ENCODE results near the gene CNTRL. TPM values are rescaled to one million over a fixed set of nuclear protein-coding genes. Genes with fewer than 3 reads are reported as not detected.

Gene CNTRL
- total RNA-seq, 1 experiment from 2014 or later = 11.6 TPM

DNA sequence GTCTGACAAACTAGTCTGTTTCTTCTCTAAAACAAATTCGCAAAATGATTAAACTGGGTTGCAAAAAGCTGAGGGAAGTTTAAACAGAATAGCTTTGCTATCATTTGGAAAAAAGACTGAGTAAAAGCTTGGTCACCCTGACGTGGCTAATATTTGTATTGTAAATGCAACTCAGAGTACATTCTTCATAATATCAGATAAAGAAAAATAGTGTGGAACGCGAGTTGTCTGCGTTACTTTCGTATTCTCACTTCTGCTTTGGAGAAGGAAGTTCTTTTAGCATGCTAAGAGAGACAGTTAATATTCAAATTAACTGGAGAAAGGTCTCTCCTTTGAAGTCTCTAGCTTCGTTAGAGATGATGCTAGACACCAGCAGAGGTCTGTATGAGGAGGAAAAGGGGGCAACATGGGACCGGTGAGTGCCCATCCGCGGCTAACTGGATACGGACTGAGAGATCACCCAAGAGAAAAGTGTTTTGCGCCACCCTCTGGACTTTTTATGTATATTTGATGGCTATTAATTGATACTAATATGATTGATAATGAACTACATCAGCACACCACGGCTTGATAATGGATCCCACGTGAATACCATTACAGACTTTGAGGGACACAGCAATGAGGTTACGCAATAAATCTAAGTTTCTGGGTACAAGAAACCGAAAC is 2.9 kb upstream of the CNTRL start:
- WGBS (ENCODE audit: extremely low coverage, insufficient read length, low lambda C conversion rate) = no CpG with 5 or more reads among the region's 16 CpGs
- peaks cover 26% of the 10 kb centered on the region for H3K27me3 ChIP-seq (ENCODE audit: insufficient read depth, low read length)
- H3K36me3 Mint-ChIP-seq (ENCODE audit: insufficient read depth in 1 of 3, low read depth in 3 of 3) = peaks cover 0 to 2% (median 0%) of the 10 kb centered on the region in 3 experiments; a peak in 1 of 7 replicates

More for the DNA sequence above, 2.9 kb upstream of the CNTRL start:
- Histone ChIP-seq H2BK15ac (ENCODE audit: low read depth, low read length) (no peak overlapping the region), H3K4me2 (ENCODE audit: insufficient read depth, insufficient read length, low read length) (no peak overlapping the region), H3K9ac (ENCODE audit: extremely low read depth, insufficient read length, low read length) (no peak overlapping the region), H3K14ac (ENCODE audit: insufficient read depth, low read length) (no peak overlapping the region), H3K27ac (ENCODE audit: insufficient read length, low read depth, low read length) (no peak overlapping the region), H3K23ac (ENCODE audit: insufficient read length, low read depth, low read length) (no peak overlapping the region), H3K79me1 (ENCODE audit: insufficient read depth, low read depth, low read length, poor library complexity, severe bottlenecking) (no peaks in the 10 kb centered on the region), H3K23me2 (ENCODE audit: insufficient read length, low read depth, low read length, poor library complexity, severe bottlenecking) (peaks cover 10% of the 10 kb centered on the region), H2BK120ac (ENCODE audit: low read depth, low read length, poor library complexity, severe bottlenecking) (no peak overlapping the region), H3K9me3 (ENCODE audit: control insufficient read depth, low read depth, low read length) (no peaks in the 10 kb centered on the region), H3K79me2 (ENCODE audit: insufficient read depth, low read length) (no peaks in the 10 kb centered on the region), H2AFZ (ENCODE audit: low read length) (no peak overlapping the region), H4K91ac (ENCODE audit: insufficient read length, low read depth, low read length) (no peak overlapping the region), H2AK5ac (ENCODE audit: insufficient read length, low read length) (no peak overlapping the region), H3T11ph (ENCODE audit: low read length) (no peak overlapping the region), H2BK20ac (ENCODE audit: low read depth, low read length, poor library complexity, severe bottlenecking) (no peak overlapping the region), H4K20me1 (ENCODE audit: control insufficient read depth, insufficient read depth, insufficient read length) (no peaks in the 10 kb centered on the region), H2BK12ac (ENCODE audit: insufficient read length, low read depth, low read length) (no peak overlapping the region), H4K5ac (ENCODE audit: insufficient read length, low read depth, low read length) (no peak overlapping the region), H3K18ac (ENCODE audit: insufficient read length, low read depth, low read length) (no peak overlapping the region), H3K4me1 (ENCODE audit: insufficient read depth, low read length) (no peaks in the 10 kb centered on the region), H3K56ac (ENCODE audit: insufficient read length, low read depth, low read length) (no peak overlapping the region), H2BK5ac (ENCODE audit: insufficient read length, low read length) (no peak overlapping the region), H3K4ac (ENCODE audit: low read depth, low read length) (no peak overlapping the region), H4K8ac (replicated peaks; ENCODE audit: insufficient read length, low read depth, low read length) (no peak overlapping the region)
- Mint-ChIP-seq H3K27ac (no peak overlapping the region), H3K27me3 (ENCODE audit: low read depth) (peaks cover 93% of the 10 kb centered on the region), H3K4me1 (peaks cover 15 to 18% of the 10 kb centered on the region in 2 experiments), H3K9me3 (peaks cover 2 to 7% of the 10 kb centered on the region in 2 experiments; a peak in 2 of 5 replicates), H3K4me3 (no peak overlapping the region; a peak in 1 of 5 replicates)
- TF ChIP-seq CTCF (conservative IDR thresholded peaks at IDR 0.05) = no peak
- no peak for DNase-seq
